Skin epidermis (tissue), 12 donors: ENCODE data around the gene RNASE11.
"Not testable (repeated sequence)": the region's sequence is repeated elsewhere in the genome, so short reads cannot be mapped to it uniquely, and the experiment has no call there.

Source experiments
- H3K27ac ChIP-seq, 21 experiments: fragments of 200-600 bp; sonication (generic) in 11 of 21; one replicate each; pipeline ENCODE4 v1.5.0; 2020; ENCODE audit warnings: mild to moderate bottlenecking in 3 of 21, inconsistent platforms in 2 of 21, moderate library complexity in 2 of 21
- H3K4me3 ChIP-seq, 7 experiments: fragments of 200-600 bp; sonication (generic) in 2 of 7; one replicate each; pipeline ENCODE4 v1.5.0; 2020; ENCODE audit warnings: inconsistent platforms in 2 of 7, mild to moderate bottlenecking in 2 of 7, moderate library complexity in 1 of 7

Gene RNASE11

GRCh38 chr14:20615996-20616395 lies 28.2 kb upstream of the RNASE11 start:
- H3K4me3 ChIP-seq = no peak overlapping the region
- no peak overlapping the region for H3K27ac ChIP-seq

DNA sequence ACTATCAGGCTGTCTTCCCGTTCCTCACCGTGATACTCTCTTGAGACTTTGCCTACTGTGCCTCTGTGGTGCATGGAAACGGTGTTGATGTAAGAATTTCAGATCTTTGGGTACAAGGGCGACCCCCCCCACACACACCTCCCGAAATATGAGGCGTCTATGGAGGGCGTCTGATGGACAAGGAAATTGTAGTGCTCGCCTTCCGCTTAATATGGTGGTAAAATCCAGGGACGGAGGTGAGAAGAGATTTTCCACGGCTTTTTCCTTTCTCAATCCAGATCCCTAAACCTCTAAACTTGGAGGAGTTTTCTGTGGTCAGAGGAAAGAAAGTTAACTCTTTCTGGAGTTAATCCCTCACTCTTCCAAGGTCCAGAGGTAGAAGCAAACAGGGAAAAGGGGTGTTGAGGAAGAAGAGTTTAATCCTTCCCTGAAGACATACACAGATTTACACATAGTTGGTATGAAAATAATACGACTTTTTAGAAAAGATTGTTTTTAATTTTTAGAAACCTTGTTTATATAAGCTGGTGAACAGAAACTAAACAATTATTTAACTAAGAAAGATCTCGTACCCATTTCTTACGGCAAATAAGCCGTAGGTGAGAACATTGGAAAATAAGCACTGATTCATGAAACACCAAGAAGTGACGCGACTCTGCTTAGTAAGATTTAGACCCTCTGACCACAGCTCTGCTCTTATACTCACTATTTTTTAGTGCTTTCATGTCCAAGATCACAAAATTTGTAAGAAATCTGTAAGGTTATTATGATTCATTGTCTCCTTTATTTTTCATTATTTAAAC lies 26.4 kb upstream of the RNASE11 start:
- Histone ChIP-seq H3K4me3 (peak overlapping the region; percentile 19 to 44 (median 30)), H3K27ac (peak overlapping the region in 13 of 21 experiments; percentile 6 to 77 (median 43))

GRCh38 chr14:20613094-20614037 lies 25.6 kb upstream of the RNASE11 start:
- peak overlapping the region; percentile 19 to 44 (median 30) for H3K4me3 ChIP-seq
- peak overlapping the region in 15 of 21 experiments; percentile 6 to 77 (median 36) for H3K27ac ChIP-seq

DNA sequence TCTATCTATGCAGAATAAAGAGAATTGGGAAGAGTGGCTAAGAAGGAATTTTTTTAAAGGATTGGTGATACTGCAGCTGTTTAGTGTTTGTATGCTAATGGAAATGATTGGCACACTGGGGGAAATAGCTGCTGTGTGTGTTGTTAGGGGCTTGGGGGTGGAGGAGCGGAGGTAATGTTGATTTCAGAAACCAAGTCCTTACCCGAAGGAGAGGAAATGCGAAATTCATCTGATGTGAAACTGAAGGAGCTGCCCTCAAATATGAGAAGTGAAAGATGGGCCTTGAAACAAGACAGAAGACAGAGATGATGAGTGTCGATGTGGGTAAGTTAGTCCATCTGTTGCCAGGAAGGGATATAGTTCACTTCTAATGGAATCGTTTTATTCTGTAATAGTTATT lies 24.6 kb upstream of the RNASE11 start:
- Histone ChIP-seq H3K4me3 (no peak overlapping the region), H3K27ac (peak overlapping the region in 2 of 21 experiments; percentile 12 to 32)

DNA sequence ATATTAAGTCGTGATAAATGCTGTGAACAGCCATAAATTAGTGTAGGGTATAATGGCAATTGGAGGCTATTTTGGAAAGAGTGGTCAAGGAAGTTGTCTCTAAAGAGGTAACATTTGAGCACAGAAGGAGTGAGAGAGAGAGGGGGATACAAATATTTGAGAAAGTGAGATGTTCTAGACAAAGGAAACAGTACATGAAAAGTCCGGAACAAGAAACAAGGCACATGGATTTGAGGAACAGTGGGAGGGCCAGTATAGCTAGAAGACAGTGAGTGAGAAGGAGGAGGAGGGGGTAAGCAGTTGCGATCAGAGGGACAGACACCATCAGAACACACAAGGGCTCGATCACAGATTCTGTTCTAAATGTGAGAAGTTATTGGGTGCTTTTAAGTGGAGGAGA lies 23.5 kb upstream of the RNASE11 start:
- Histone ChIP-seq H3K27ac (no peak overlapping the region), H3K4me3 (no peak overlapping the region)

GRCh38 chr14:20610002-20610765 lies 22.4 kb upstream of the RNASE11 start:
- Histone ChIP-seq H3K27ac (peak overlapping the region in 6 of 21 experiments; percentile 11 to 77 (median 44)), H3K4me3 (peak overlapping the region; percentile 56 to 97 (median 81))

GRCh38 chr14:20609215-20610001 lies 21.6 kb upstream of the RNASE11 start:
- peak overlapping the region in 8 of 21 experiments; percentile 11 to 77 (median 39) for H3K27ac ChIP-seq
- H3K4me3 ChIP-seq = peak overlapping the region; percentile 56 to 97 (median 81)

GRCh38 chr14:20608383-20609110 lies 20.7 kb upstream of the RNASE11 start:
- no peak overlapping the region for H3K4me3 ChIP-seq
- no peak overlapping the region for H3K27ac ChIP-seq

DNA sequence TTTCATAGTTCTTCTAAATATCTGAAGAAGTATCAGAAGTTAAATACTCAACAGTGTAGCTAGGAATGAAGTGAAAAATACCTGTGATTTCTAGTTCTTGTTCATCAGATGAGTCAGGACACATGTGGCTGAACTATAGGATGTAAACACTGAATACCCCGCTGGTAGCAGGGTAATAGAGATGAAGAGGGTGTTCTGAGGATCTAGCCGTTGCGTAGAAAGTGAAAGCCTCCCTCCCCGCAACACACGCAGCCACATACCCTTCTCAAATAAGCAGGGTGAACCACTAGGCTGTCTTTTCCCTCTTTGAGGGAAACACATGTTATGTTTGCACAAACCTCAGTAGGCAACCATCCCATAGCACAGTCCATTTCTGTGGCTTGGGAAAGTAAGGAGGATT lies 19.8 kb upstream of the RNASE11 start:
- Histone ChIP-seq H3K4me3 (no peak overlapping the region), H3K27ac (no peak overlapping the region)

DNA sequence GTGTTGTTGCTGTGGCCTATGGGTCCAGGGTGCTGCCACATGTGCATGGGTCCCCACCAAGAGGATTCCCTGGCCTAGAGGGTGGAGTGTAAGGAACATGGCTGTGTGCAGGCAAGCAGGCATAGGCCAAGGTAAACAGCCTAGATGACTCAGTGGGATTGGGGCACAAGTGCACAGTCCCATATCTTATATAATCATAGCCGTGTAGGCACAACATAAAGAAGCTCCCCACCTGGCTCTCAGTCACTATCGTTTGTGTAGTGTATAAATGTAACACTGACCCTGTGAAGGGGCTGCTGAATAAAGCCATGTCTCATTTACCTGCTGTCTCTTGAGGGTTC lies 19.1 kb upstream of the RNASE11 start:
- no peak overlapping the region for H3K4me3 ChIP-seq
- H3K27ac ChIP-seq = no peak overlapping the region

DNA sequence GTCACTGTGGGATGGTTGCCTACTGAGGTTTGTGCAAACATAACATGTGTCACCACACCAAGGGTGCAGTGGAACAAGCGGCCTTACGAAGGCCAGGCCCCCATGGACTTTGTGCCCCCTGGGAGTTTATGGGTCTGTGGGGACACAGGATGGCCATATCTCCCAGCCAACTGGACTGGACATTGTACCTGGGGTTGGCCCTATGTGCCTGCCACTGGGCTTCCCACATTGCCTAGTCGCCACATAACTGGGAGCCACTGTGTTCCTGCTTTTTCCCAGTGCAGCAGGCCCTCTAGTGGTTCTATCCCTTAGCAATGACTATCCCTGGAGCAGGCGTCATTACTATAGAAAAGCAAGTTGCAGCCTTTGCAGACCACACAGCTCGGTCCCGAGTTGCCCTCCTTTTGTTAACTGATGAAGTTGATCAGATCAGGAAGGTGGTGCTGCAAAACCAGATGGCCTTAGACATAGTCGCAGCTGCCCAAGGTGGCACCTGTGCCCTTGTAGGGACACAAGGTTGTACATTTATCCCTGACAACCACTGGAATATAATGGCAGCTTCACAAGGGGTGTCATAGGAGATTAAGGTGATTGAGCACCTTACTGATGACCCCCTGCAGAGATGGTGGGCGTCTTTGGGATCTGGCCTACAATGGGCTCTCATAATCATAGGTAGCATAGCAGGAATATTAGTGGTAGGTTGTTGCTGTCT lies 18.5 kb upstream of the RNASE11 start:
- no peak overlapping the region for H3K27ac ChIP-seq
- H3K4me3 ChIP-seq = no peak overlapping the region

DNA sequence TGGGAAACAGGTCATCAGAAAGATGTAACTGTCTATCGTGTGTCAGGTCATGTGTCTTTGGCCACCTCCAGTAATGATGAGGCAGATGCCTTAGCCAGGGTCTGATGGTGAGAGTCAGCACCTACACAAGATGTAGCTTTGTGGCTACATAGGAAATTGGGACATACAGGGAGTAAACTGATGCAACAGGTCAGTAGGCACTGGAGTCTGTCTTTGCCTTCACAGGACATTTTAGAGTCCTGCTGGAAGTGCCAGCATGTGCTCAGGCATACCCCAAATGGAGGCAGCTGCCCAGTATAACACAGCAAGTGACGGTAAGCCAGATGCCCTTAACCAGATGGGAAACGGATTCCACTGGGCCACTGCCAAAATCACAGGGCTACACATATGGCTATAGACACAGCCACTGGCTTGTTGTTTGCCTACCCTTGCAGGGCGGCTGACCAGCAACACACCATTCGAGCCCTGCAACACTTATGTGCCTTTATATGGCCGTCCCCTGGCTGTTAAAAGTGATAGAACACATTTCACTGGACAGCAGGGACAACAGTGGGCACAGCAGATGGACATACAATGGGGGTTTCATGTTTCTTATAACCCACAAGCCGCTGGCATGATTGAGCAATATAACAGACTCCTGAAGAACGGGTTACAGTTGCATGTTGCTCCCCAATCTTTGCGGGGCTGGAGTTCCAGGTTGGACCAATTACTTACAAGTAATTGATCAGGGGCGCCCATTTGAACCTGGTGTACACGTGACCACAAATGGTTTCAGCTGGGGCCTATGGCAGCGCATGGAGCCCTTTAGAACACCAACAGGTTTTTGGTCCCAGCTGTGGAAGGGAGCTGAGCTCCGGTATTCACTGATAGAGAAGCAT lies 16.3 kb upstream of the RNASE11 start:
- no peak overlapping the region for H3K27ac ChIP-seq

DNA sequence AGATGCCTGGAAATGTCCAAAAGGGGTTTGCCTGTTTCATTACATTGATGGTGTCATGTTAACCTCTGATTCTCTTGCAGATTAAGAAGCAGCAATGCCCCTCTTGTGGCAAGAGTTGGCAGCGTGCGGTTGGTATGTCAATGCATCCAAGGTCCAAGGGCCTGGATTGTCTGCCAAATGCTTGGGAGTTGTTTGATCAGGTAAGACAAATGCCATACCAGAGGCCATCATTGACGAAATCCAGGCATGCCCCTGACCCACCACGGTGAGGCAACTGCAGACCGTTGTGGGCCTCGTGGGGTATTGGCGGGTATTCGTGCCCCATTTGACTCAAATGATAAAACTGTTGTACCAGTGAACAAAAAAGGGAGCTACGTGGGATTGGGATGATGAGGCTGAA lies 14.8 kb upstream of the RNASE11 start:
- no peak overlapping the region for H3K4me3 ChIP-seq
- H3K27ac ChIP-seq = no peak overlapping the region

More for the DNA sequence above, 16.3 kb upstream of the RNASE11 start:
- no peak overlapping the region for H3K4me3 ChIP-seq

- no peak overlapping the region for H3K4me3 ChIP-seq
- no peak overlapping the region for H3K27ac ChIP-seq
Measured at GRCh38 chr14:20601522-20601921, 13.7 kb upstream of the RNASE11 start.

DNA sequence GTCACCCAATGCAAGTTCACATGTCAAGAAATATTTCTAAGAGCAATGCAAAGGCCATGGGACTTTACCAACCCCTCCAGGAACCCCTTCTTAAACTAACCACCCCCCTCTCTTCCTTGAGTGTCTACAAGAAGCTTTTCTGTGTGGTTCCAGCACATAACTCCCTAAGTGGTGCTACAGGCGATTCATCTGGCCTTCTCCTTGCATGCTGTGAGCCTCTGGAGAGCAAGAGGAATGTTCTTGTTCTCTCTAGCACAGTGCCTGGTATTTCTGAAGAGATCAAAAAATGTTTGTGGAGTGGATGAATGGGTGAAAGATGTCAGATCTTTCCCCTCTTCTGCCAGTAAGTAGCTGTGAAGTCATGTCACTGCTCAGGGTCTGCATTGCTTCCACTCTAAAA lies 9.3 kb upstream of the RNASE11 start:
- no peak overlapping the region for H3K27ac ChIP-seq
- H3K4me3 ChIP-seq = no peak overlapping the region

GRCh38 chr14:20595726-20596125 lies 7.9 kb upstream of the RNASE11 start:
- H3K4me3 ChIP-seq, H3K27ac ChIP-seq: not testable (repeated sequence)

DNA sequence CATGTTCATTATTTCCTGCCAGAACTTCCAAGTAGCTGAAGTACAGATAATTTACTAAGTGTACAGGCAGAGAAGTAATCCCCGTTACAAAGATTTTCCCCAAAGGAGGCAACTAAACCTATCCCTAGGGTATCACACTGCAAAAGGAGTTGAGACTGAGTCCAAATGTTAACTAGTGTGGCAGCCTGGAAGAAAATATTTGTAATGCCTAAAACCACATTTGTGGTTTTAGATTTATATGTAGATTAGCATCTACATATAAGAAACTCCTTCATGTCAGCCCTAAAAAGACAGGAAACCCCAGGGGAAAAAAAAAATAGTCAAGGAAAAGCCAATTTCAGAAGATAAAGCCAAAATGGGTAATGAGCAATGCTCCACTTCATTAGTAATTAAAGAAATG lies 4.8 kb upstream of the RNASE11 start:
- no peak overlapping the region for H3K27ac ChIP-seq
- no peak overlapping the region for H3K4me3 ChIP-seq
